Measurements from ENCODE around the gene RAPGEF6.

Gene RAPGEF6

DNA sequence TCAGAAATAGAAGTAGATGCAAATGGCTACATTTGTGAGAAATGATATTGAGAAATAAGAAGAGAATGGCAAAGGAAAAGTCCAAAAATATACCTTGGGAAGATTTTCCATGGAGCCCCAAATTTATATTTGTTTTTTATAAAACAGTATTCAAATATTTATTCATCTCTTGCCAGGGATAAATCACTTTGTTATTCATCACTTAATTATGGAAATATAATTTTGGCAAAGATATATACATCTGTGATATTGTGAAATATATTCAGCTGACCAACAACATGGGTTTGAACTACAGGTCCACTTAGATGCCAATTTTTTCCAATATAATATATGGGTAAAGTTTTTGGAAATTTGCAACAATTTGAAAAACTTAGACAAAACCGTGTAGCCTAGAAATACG is 19.7 kb upstream of the RAPGEF6 start:
- TF ChIP-seq FOXP2 (optimal IDR thresholded peaks at IDR 0.05; ENCODE audit: borderline replicate concordance, extremely low read depth, extremely low read length, insufficient read depth) (no peak), TAF1 (IDR thresholded peaks at IDR 0.05; ENCODE audit: borderline replicate concordance, insufficient read depth, low read length) (no peak), SIN3A (IDR thresholded peaks at IDR 0.05; ENCODE audit: borderline replicate concordance, insufficient read depth, low read length) (no peak), POLR2AphosphoS5 (IDR thresholded peaks at IDR 0.05; ENCODE audit: low read depth, low read length) (no peak)
- TF ChIP-seq, protein P1, sequence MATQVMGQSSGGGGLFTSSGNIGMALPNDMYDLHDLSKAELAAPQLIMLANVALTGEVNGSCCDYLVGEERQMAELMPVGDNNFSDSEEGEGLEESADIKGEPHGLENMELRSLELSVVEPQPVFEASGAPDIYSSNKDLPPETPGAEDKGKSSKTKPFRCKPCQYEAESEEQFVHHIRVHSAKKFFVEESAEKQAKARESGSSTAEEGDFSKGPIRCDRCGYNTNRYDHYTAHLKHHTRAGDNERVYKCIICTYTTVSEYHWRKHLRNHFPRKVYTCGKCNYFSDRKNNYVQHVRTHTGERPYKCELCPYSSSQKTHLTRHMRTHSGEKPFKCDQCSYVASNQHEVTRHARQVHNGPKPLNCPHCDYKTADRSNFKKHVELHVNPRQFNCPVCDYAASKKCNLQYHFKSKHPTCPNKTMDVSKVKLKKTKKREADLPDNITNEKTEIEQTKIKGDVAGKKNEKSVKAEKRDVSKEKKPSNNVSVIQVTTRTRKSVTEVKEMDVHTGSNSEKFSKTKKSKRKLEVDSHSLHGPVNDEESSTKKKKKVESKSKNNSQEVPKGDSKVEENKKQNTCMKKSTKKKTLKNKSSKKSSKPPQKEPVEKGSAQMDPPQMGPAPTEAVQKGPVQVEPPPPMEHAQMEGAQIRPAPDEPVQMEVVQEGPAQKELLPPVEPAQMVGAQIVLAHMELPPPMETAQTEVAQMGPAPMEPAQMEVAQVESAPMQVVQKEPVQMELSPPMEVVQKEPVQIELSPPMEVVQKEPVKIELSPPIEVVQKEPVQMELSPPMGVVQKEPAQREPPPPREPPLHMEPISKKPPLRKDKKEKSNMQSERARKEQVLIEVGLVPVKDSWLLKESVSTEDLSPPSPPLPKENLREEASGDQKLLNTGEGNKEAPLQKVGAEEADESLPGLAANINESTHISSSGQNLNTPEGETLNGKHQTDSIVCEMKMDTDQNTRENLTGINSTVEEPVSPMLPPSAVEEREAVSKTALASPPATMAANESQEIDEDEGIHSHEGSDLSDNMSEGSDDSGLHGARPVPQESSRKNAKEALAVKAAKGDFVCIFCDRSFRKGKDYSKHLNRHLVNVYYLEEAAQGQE (IDR thresholded peaks at IDR 0.05; ENCODE audit: insufficient read depth in 1 of 2, low read depth in 2 of 2, low read length in 2 of 2): no peak

DNA sequence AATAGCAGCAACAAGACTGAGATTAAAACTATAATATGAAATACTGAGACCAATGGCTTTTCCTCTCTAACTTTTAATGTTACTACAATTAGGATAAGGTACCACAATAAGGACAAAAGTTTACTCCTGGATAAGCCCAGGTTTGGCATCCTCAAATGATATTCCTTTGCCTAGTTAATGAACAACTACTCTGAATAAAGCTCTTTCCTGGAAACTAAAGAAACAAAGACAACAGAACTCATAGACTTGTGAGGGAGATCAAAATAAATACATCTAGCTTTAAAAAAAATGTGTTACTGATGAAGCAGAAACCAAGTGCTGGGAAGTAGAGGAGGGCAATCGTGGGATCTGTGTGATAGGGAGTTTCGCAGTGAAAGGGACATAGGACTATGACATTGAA is 19.3 kb upstream of the RAPGEF6 start:
- TF ChIP-seq TAF1 (IDR thresholded peaks at IDR 0.05; ENCODE audit: borderline replicate concordance, insufficient read depth, low read length): no peak
- TF ChIP-seq, protein P1 (IDR thresholded peaks at IDR 0.05; ENCODE audit: insufficient read depth in 1 of 2, low read depth in 2 of 2, low read length in 2 of 2): no peak
- no peak for TF ChIP-seq POLR2AphosphoS5 (IDR thresholded peaks at IDR 0.05; ENCODE audit: low read depth, low read length)
- no peak for TF ChIP-seq SIN3A (IDR thresholded peaks at IDR 0.05; ENCODE audit: borderline replicate concordance, insufficient read depth, low read length)
- no peak for TF ChIP-seq FOXP2 (optimal IDR thresholded peaks at IDR 0.05; ENCODE audit: borderline replicate concordance, extremely low read depth, extremely low read length, insufficient read depth)

DNA sequence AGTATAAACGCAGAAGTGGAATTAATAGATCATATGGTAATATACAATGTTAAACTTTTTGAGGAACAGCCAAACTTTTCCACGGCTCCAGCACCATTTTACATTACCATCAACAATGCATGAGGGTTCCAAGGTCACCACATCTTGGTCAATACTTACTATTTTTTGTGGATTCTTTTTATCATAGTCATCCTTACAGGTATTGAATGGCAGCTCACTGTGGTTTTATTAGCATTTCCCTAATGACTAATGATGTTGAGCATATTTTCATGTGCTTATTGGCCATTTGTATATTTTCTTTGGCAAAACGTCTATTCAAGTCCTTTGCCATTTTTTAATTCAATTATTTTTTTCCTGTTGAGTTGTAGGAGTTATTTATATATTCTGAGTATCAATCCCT is 14.1 kb upstream of the RAPGEF6 start:
- TF ChIP-seq SIN3A (IDR thresholded peaks at IDR 0.05; ENCODE audit: borderline replicate concordance, insufficient read depth, low read length) (no peak), FOXP2 (optimal IDR thresholded peaks at IDR 0.05; ENCODE audit: borderline replicate concordance, extremely low read depth, extremely low read length, insufficient read depth) (no peak), POLR2AphosphoS5 (IDR thresholded peaks at IDR 0.05; ENCODE audit: low read depth, low read length) (no peak), TAF1 (IDR thresholded peaks at IDR 0.05; ENCODE audit: borderline replicate concordance, insufficient read depth, low read length) (no peak)
- TF ChIP-seq, protein P1 (IDR thresholded peaks at IDR 0.05; ENCODE audit: insufficient read depth in 1 of 2, low read depth in 2 of 2, low read length in 2 of 2): no peak

DNA sequence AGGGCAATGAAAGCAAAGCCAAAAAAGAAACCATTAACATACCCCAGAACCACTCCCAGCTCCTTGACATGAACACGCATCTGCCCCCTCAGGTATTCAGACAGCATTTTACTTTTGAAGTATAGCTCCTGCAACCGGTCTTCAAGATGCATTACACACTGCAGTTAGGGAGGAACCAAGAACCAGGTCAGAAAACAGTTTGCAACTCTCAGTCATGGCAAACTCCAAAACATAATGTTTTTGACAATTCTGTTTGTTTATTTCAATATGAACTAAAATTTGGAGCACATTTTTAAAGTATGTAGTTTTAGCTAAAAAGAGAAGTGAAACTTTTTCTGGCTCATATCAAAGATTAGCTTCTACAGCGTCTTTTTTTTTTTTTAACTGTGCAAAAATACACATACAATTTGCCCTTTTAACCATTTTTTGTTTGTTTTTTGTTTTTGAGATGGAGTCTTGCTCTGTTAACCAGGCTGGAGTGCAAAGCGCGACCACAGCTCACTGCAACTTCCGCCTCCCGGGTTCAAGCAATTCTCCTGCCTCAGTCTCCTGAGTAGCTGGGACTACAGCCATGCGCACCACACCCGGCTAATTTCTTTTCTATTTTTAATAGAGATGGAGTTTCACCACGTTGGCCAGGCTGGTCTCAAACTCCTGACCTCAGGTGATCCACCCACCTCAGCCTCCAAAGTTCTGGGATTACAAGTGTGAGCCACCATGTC is 12.2 kb upstream of the RAPGEF6 start:
- TF ChIP-seq TAF1 (IDR thresholded peaks at IDR 0.05; ENCODE audit: borderline replicate concordance, insufficient read depth, low read length) (no peak), POLR2AphosphoS5 (IDR thresholded peaks at IDR 0.05; ENCODE audit: low read depth, low read length) (no peak), SIN3A (IDR thresholded peaks at IDR 0.05; ENCODE audit: borderline replicate concordance, insufficient read depth, low read length) (no peak), FOXP2 (optimal IDR thresholded peaks at IDR 0.05; ENCODE audit: borderline replicate concordance, extremely low read depth, extremely low read length, insufficient read depth) (no peak)
- TF ChIP-seq, protein P1 (IDR thresholded peaks at IDR 0.05; ENCODE audit: insufficient read depth in 1 of 2, low read depth in 2 of 2, low read length in 2 of 2): no peak

All from PFSK-1 (cell line).